ENCODE measurements around the gene BABAM2.

The BABAM2 gene

DNA sequence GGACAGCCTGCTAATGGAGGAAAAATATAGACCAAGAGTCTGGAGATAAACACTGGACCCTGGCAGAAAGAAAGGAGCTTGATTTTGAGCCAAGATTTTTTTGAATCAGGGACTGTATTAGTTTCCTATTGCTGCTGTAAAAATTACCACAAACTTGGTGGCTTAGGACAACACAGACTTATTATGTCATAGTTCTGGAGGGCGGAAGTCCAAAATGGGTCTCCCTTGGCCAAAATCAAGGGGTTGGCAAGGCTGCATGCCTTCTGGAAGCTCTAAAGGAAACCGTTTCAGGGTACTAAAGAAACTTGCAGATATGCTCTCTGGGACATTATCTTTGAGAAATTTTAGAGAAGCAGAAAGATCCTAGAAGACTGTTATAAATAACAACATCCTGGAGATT is 140.1 kb downstream of the BABAM2 start:
- DNase-seq (ENCODE audit: low spot score), result no peak

GRCh38 chr2:28032816-28033215 is 142.3 kb downstream of the BABAM2 start:
- no peak for DNase-seq (ENCODE audit: low spot score)

DNA sequence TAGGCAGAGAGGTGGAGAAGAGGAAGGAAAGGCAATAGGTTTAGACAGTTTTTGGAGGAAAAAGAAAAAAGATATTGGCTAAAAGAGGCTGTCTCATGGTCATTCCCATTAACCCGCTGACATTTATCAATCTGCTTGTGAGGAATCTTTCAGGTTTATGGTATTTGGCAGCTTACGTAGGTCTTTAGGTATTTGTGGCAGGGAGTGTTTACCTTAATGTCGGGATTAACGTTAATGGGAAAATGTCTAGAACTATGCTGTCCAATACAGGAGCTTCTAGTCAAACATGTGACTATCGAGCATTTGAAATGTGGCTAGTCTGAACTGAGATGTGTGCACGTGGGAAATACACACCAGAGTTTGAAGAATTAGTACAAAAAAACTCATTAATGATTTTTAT is 144.2 kb downstream of the BABAM2 start:
- DNase-seq (ENCODE audit: low spot score), result no peak

DNA sequence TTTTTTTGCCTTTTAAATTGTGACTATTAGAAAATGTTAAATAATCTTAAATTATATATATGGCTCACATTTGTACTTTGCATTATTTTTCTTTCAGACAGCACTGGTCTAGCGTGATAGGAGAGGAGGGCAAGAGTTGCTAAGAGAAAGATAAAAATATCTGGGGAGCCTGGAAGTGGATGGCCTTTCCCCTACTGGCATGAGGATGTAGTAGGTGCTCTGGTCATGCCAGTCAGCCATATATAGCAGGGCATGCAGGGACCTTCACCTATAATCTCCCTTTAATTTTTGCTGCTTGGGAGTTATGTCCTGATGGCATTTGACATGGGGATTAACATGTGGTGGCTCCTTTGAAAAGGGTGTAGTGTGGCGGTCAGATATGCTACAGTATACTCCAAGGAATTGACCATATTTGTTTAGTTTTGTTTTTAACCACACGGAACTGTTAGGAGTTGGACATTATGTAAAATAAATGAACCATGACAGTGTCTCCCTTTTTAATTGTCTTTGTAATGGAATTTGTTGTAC is 144.7 kb downstream of the BABAM2 start:
- no peak for DNase-seq (ENCODE audit: low spot score)

DNA sequence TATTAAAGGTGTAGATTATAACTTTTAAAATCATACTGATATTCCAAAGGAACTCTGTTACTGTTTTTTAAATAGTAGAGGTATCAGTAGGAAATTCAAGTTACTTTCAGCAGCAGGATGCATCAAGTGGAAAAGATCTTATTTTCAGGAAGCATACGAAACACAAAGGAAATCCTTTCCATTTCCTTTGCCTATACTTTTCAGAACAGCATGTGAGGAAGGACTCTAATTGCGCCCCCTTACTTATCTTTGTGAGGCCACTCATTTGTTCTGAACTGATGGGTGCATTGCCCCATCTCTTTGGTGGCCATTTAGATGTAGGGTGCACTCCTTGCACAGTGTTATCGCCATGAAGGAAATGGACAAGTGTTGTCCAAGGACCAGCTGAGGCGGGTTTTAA is 145.3 kb downstream of the BABAM2 start:
- no peak for DNase-seq (ENCODE audit: low spot score)

DNA sequence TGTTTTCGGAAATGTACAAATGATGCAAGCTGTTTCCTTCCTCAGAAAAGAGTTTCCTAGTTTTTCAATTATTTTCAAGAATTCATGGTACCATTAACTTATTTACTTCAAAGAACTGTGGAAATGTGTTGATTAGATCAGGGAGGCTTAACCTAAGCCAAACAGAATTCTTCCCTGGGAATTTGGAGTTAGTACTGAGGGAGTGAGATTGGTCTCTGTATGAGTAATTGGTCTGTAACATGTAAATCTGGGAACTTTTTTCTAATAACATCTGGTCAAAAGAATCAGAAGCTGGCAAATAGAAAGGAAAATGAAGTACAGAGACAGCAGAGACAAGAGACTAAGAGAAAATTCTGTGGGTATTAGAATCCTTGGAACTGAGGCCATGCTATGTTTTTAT is 145.8 kb downstream of the BABAM2 start:
- DNase-seq (ENCODE audit: low spot score), result no peak

- DNase-seq (ENCODE audit: low spot score), result no peak
These were observed 148.2 kb downstream of the BABAM2 start for GRCh38 chr2:28038722-28039121.

- DNase-seq (ENCODE audit: low spot score), result no peak
These were observed 155.3 kb downstream of the BABAM2 start for GRCh38 chr2:28045676-28046351.

GRCh38 chr2:28046921-28047320 is 156.4 kb downstream of the BABAM2 start:
- DNase-seq (ENCODE audit: low spot score), result no peak

GRCh38 chr2:28047681-28048080 is 157.2 kb downstream of the BABAM2 start:
- no peak for DNase-seq (ENCODE audit: low spot score)

GRCh38 chr2:28048341-28048740 is 157.8 kb downstream of the BABAM2 start:
- no peak for DNase-seq (ENCODE audit: low spot score)

- no peak for DNase-seq (ENCODE audit: low spot score)
These were observed 158.9 kb downstream of the BABAM2 start for GRCh38 chr2:28049416-28049815.

GRCh38 chr2:28049899-28050298 is 159.4 kb downstream of the BABAM2 start:
- no peak for DNase-seq (ENCODE audit: low spot score)

DNA sequence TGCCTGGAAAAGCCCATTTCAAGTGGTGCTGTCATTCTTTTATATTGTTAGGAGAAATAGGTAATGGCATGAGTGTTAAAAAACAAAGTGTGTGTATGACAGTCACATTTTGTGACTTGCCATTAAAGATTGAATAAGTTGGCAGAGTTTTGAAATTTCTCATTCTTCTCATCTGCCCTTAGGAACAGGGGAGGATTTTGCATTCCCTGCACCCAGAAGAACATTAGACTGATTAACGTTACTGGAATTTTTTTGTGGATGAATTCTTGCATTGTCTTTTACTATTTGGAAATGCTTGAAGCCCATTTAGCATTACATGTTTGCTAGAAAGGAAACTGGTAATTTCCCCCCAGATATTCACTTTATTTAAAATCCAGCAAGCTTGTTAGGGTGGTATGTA is 162.2 kb downstream of the BABAM2 start:
- DNase-seq (ENCODE audit: low spot score), result no peak

GRCh38 chr2:28053597-28053996 is 163.1 kb downstream of the BABAM2 start:
- no peak for DNase-seq (ENCODE audit: low spot score)

- DNase-seq (ENCODE audit: low spot score), result no peak
These were observed 164.4 kb downstream of the BABAM2 start for GRCh38 chr2:28054916-28055315.

DNA sequence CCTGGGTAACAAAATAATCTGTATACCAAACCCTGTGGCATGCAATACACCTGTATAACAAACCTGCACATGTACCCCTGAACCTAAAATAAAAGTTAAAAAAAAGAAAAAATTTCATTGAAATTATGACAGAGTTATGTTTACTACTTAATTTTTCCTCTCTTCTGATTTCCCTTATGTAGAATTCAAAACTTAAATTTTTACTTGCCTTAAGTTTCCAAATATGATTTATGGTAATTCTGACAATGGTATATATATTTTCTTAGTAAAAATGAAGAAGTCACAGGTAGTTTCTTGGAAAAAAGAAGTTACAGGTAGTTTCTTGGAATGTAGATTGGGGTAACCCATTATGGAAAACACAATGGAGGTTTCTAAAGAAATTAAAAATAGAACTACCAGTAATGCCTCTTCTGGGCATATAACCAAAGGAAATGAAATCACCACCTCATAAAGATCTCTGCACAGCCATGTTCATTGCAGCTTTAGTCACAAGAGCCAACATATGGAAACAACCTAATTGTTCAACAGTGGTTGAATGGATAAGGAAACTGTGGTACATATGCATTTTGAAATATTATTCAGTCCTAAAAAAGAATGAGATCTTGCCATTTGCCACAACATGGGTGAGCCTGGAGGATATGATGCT is 164.9 kb downstream of the BABAM2 start:
- no peak for DNase-seq (ENCODE audit: low spot score)

- no peak for DNase-seq (ENCODE audit: low spot score)
These were observed 168.3 kb downstream of the BABAM2 start for GRCh38 chr2:28058791-28059190.

GRCh38 chr2:28062867-28063266 is 172.3 kb downstream of the BABAM2 start:
- no peak for DNase-seq (ENCODE audit: low spot score)

DNA sequence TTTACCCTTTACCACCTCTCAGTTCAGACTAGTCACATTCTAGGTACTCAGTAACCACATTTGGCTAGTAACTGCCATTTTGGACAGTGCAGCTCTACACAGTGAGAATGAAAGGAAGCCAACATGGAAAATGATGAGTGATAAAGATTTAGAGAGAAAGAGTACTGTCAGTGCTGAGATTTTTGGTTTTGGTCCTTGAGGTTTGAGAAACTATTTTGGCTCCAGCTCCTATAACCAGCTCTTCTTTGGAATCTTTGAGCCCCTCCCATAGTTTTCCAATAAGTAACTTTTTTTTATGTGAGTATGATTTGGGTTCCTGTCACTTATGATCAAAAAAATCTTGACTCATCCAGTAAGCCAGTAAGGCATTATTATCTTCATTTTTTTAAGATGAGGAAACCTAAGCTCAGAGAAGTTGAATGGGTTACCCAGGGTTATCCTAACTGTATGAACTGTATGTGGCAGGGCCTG is 173.0 kb downstream of the BABAM2 start:
- DNase-seq (ENCODE audit: low spot score), result peak; percentile 27

DNA sequence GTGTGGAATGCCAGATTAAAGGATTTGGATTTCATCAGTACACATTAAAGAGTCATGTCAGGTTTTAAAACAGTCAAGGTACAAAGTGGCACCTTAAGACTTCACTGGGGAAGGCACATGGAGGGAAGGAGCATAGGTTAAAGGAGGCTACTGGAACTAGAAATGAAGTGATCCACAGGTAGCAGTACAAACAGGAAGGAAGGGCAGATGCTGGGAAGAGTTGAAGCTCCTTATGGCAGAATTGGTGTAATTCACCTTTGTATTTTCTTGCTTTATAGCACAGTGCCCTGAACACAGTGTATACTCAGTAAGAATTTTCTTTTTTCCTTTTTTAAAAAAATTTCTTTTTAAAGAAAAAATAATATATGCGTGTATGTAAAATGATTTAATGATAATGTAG is 177.1 kb downstream of the BABAM2 start:
- DNase-seq (ENCODE audit: low spot score), result no peak

GRCh38 chr2:28068088-28068487 is 177.6 kb downstream of the BABAM2 start:
- DNase-seq (ENCODE audit: low spot score), result no peak

- no peak for DNase-seq (ENCODE audit: low spot score)
These were observed 178.0 kb downstream of the BABAM2 start for GRCh38 chr2:28068527-28068926.

GRCh38 chr2:28071221-28071620 is 180.7 kb downstream of the BABAM2 start:
- no peak for DNase-seq (ENCODE audit: low spot score)

Data from activated CD4-positive, alpha-beta T cell treated with anti-CD3 and anti-CD28 coated beads, Interleukin-2, Interleukin-4, amounts not matched to agents 100 ng/mL and 50 ng/mL, durations not matched to agents 16 hours and 8 hours (primary cell).